Glomerular visceral epithelial cell (primary cell): ENCODE results near the gene AUP1.

Experiments used
- DNase-seq: peaks from one replicate; pipeline ENCODE4 v3.0.0-alpha.2; 2016; ENCODE audit errors: extremely low spot score

The AUP1 gene

GRCh38 chr2:74514368-74515270 lies 14.9 kb downstream of the AUP1 start, which contains the start of gene TLX2:
Gene TLX2, plus strand, starts transcription at chr2:74514450. Its CDS starts 357 bp downstream, at chr2:74514807.
- DNase-seq, result peak; percentile 14

GRCh38 chr2:74513605-74514367 lies 15.7 kb downstream of the AUP1 start:
- no peak for DNase-seq

DNA sequence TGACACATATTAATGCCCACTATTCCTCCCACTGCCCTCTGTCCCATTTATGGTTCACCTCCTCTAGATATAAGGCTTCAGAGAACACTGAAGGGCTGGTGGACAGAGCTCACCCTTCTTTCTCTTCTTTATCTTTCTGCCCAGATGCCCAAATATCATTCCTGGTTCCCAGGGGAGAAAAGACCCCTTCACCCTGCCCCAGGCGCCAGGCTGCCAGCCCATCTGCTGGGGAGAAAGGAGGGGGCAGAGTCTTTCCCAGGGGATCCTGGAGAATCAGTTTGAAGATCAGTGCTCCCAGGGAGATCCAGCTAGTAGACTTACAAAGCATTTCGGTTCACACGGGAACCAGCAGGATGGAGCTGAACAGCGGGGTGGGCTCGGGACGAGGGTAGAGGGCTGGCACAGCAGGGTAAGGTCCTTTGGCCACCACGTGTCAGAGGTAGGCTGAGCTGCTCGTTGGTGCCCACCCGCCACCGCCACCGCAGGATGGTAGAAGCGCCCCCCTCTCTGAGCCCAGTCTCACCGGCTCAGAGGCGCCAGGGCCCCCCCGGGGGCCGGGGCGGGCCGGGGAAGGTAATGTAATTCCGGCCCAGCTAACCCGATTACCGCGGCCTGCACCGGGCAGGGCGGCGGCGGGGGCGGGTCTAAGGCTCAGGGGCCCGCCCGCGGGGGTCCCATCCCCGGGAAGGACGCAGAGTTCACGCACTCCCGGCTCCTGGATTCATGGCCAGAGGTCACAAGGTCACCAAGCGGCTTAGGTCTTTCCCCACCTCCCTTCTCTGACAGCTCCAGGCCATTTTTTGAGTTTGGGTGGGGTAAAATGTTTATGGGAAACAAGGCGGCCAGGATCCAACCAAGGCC lies 16.5 kb downstream of the AUP1 start:
- DNase-seq, result no peak

GRCh38 chr2:74511104-74511989 lies 18.2 kb downstream of the AUP1 start:
- no peak for DNase-seq

- no peak for DNase-seq
Measured at GRCh38 chr2:74510272-74510671, 19.2 kb downstream of the AUP1 start.

DNA sequence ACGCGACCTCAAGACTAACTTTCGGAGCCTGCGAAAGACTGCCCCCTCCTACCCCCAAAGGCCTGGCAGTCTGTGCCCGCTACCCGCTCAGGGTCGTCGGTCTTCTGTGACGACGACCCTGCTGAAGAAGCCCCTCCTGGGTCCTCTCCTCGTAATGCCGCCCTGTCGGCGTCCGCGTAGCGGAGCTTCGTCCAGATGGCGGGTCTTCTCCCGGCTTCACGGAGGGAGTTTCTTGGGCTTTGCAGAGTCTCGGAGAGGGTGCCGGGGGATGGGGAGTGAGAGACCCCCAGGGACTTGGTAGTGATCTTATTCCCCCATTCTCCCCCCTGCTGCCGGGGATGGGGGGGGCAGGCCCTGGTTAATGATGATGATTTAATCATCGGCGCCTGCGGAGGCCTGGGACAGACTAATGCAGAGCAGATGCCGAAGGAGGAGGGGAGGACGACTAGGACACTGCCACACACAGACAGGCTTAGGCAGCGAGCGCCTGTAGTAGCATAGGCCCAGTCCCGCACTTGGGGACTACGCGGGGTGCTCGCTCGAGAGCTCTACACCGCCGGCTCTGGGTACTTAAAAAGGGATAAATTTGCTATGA lies 21.5 kb downstream of the AUP1 start:
- DNase-seq, result peak; percentile 19

DNA sequence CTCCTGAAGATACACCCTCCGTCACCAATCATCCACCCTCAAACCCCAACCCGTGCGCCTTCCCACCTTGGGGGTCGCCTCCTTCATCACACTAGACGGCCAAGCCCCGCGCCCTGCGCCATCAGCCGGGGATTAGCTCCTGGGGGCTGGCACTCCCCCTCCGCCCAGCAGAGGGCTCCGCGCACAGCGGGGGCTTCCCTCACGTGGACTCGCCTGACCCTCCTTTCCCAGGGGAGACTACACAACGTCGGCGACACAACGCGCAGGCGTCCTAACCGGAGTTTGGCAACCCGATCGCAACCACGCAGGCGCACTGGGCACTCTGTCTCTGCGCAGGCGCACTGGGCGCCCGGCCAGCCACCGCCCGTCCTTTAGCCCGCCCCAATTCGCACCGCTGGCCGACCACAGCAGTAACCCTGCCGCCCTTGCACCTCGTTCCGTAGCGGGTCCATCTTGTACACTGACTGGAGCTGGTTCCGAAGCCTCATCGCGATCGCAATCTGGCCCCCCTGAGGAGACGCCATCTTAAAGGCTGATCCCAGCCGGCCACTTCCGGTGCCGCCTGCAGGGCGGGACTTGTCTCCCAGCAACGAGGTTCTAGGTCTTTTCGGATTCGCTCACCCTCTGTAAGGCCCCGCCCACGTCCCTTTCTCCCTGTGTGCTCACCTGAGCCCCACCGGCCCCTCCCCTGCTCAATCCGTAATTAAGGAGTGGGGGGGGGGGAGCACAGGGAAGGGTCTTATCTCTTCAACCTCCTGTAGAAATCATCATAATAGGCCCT lies 22.2 kb downstream of the AUP1 start, which contains the start of gene PCGF1:
Gene PCGF1 (minus strand): TSS at position 551 of the 781 bp plus-strand sequence. CDS start 27 bp downstream, at position 524.
- DNase-seq, result peak; percentile 96

DNA sequence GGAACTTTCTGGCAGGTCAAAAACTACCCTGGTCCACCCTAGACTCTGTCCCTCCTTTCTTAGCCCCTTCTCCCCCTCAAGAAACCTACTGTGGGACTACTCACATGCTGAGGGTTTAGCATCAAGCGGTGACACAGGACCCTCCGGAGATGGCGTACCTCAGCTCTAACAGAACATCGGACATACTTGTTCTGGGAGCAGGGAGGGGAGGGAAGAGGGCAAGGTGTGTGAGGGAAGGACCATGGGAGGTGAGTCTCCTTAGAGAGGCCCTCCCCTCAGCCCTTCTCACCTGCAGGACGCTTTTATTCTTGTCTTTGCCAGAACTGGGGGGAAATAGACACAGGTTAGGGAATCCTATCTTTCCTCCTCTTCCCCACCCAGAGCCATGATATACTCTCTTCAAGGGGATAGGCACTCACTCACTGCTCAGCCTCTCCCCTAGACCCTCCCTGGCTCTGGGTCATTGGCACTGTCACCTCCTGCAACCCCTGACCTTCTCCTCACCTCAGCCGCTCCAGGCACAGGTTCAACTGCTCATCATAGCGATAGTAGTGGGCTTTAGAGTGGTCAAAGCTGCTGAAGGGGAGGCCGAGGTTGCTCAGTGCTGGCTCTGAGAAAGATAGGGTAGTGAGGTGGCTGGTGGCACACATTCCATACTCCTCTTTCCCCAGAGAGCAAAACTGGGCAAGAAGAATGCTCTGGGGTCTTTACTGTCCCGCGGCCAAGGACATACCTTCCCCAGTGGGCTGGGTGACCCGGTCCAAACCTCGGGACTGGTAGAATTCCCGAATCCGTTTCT lies 23.9 kb downstream of the AUP1 start:
- DNase-seq, result no peak

GRCh38 chr2:74504591-74504990 lies 24.9 kb downstream of the AUP1 start:
- DNase-seq, result no peak

- DNase-seq, result no peak
Measured at GRCh38 chr2:74503506-74504475, 25.7 kb downstream of the AUP1 start.

GRCh38 chr2:74502720-74503505 lies 26.6 kb downstream of the AUP1 start:
- peak; percentile 79 for DNase-seq

GRCh38 chr2:74502147-74502719 lies 27.3 kb downstream of the AUP1 start:
- no peak for DNase-seq

GRCh38 chr2:74501335-74502071 lies 28.0 kb downstream of the AUP1 start:
- DNase-seq, result no peak

DNA sequence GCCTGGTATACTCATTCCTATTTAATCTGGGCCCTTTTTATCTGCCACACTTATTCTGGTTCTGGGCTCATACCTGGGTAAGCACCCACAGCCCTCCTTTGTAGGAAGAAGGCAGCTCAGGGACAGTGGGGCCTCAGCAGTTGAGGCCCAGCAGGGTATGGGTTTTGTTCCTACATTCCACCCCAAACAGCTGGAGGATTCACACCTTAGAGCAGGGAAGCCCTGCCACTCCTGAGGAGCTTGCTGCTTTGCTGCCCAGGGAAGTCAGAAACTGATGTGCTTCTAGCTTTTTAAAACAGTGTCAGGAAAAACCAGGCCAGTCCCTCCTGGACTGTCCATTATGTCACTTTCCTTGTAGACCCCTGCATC lies 28.9 kb downstream of the AUP1 start:
- no peak for DNase-seq

DNA sequence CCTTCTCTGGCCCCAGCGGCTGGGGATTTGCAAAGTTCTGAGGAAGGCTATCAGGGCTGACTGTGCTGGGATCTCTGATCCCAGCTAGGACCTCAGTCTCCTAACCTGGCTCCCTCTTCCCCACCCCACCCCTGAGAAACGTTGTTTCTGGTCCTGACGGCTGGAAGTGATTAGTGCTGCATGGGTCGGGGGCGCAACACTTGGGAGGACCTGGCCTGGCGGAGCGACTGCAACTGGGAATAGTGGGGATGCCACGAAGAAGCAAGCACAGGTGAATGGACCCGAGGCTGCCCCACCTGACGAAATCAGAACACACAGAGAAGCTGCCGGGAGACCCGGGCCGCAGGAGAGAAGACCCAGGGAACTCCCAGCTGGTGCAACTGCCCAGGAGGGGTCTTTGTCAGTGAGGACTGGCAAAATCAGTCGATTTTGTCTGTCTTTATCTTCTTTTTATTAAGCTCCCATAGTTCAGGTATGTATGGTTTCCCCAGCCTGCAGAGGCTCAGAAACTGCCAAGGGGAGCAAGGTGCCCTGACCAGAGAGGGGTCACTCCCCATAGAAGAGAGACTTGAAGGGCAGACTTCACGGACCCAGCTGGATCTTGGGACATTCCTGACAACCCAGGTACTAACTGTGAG lies 29.4 kb downstream of the AUP1 start:
- no peak for DNase-seq
